IMR-90 (cell line): ENCODE measurements around the gene TWIST2. TPM values are rescaled to one million over a fixed set of nuclear protein-coding genes. Genes with fewer than 3 reads are reported as not detected.

Experiments used
- ATAC-seq: fragments of 200-7000 bp; cut with Tn5 transposase; 2 replicates; pipeline ENCODE4 v1.9.1; 2020; ENCODE audit warnings: low read depth, mild to moderate bottlenecking, moderate library complexity
- BruUV-seq: library from RNA; stranded (reverse); fragments of 400-500 nt; replicated peaks from 2 replicates; lab custom pipeline; 2021; lab: Mats Ljungman, UMichigan
- CTCF ChIA-PET: fragments of 300-600 bp; formaldehyde crosslinking; extraction: SDS; loops from one replicate; lab custom pipeline; 2021; ENCODE audit warnings: antibody characterized with exemption; lab: Yijun Ruan, JAX
- POLR2A ChIA-PET: fragments of 300-600 bp; sonication (Branson Sonifier 250); formaldehyde crosslinking; loops from one replicate; lab custom pipeline; 2022; ENCODE audit warnings: antibody characterized with exemption; ENCODE audit not compliant: unreplicated experiment; lab: Charles Lee
- DNase-seq: peaks from one replicate; pipeline ENCODE4 v3.0.0; 2013
- H2AFZ ChIP-seq: replicated peaks from 2 replicates; pipeline ENCODE3; 2013; ENCODE audit warnings: low read length, mild to moderate bottlenecking; ENCODE audit not compliant: poor library complexity
- H2AK5ac ChIP-seq: 2 replicates; pipeline ENCODE4 v1.6.1; 2013; ENCODE audit warnings: low read depth, low read length, inconsistent platforms
- H2AK9ac ChIP-seq: replicated peaks from 2 replicates; pipeline ENCODE3; 2013; ENCODE audit warnings: mild to moderate bottlenecking, low read depth, low read length, moderate library complexity; ENCODE audit not compliant: poor library complexity
- H2BK120ac ChIP-seq: 2 replicates; pipeline ENCODE4 v1.6.1; 2013; ENCODE audit warnings: low read depth, low read length, inconsistent platforms
- H2BK15ac ChIP-seq: 3 replicates; pipeline ENCODE4 v1.6.1; 2013; ENCODE audit warnings: low read depth, low read length, inconsistent platforms
- H2BK20ac ChIP-seq: 2 replicates; pipeline ENCODE4 v1.6.1; 2013; ENCODE audit warnings: low read depth, mild to moderate bottlenecking, inconsistent platforms, low read length, moderate library complexity
- H2BK5ac ChIP-seq: 2 replicates; pipeline ENCODE4 v1.6.1; 2013; ENCODE audit warnings: mild to moderate bottlenecking, low read depth, low read length, inconsistent platforms; ENCODE audit not compliant: poor library complexity, severe bottlenecking
- H3K14ac ChIP-seq: replicated peaks from 2 replicates; pipeline ENCODE4 v1.6.1; 2013; ENCODE audit warnings: low read depth, low read length, inconsistent platforms
- H3K18ac ChIP-seq: 2 replicates; pipeline ENCODE4 v1.6.1; 2013; ENCODE audit warnings: low read depth, low read length, control low read depth
- H3K23ac ChIP-seq: 2 replicates; pipeline ENCODE4 v1.6.1; 2013; ENCODE audit warnings: low read depth, low read length, inconsistent platforms
- H3K27ac ChIP-seq: 2 replicates; pipeline ENCODE4 v1.5.1; 2013; ENCODE audit warnings: mild to moderate bottlenecking, control low read depth, low read length; ENCODE audit not compliant: insufficient read depth
- H3K27me3 ChIP-seq: 2 replicates; pipeline ENCODE4 v1.6.1; 2013; ENCODE audit warnings: low read length; ENCODE audit not compliant: control insufficient read depth, insufficient read depth
- H3K36me3 ChIP-seq: 2 replicates; pipeline ENCODE4 v1.6.1; 2013; ENCODE audit warnings: low read length, mixed read lengths; ENCODE audit not compliant: control insufficient read depth, insufficient read depth
- H3K4ac ChIP-seq: 2 replicates; pipeline ENCODE4 v1.6.1; 2013; ENCODE audit warnings: low read depth, low read length, inconsistent platforms
- H3K4me1 ChIP-seq: 2 replicates; pipeline ENCODE4 v1.6.1; 2013; ENCODE audit warnings: low read length, mixed read lengths; ENCODE audit not compliant: control insufficient read depth, insufficient read depth
- H3K4me2 ChIP-seq: 2 replicates; pipeline ENCODE4 v1.6.1; 2013; ENCODE audit warnings: low read depth, mild to moderate bottlenecking, control low read depth, low read length, moderate library complexity
- H3K4me3 ChIP-seq: 2 replicates; pipeline ENCODE4 v1.5.1; 2013; ENCODE audit warnings: low read depth, mild to moderate bottlenecking, control low read depth, low read length, moderate library complexity; ENCODE audit not compliant: insufficient read depth
- H3K56ac ChIP-seq: 2 replicates; pipeline ENCODE4 v1.6.1; 2013; ENCODE audit warnings: low read length, inconsistent platforms; ENCODE audit not compliant: insufficient read depth; ENCODE audit errors: extremely low read depth
- H3K79me1 ChIP-seq, 2 experiments: 2 replicates each; pipeline ENCODE4 v1.6.1; 2013; ENCODE audit warnings: low read length in 2 of 2, inconsistent platforms in 1 of 2, low read depth in 1 of 2
- H3K9ac ChIP-seq: 2 replicates; pipeline ENCODE4 v1.6.1; 2013; ENCODE audit warnings: low read depth, low read length, control low read depth
- H3K9me1 ChIP-seq: 2 replicates; pipeline ENCODE4 v1.6.1; 2013; ENCODE audit warnings: low read length, inconsistent platforms; ENCODE audit not compliant: insufficient read depth
- H3K9me3 ChIP-seq: 2 replicates; pipeline ENCODE4 v1.6.1; 2013; ENCODE audit warnings: low read length; ENCODE audit not compliant: control insufficient read depth, insufficient read depth
- H4K20me1 ChIP-seq: 2 replicates; pipeline ENCODE4 v1.6.1; 2013; ENCODE audit warnings: low read length, inconsistent platforms; ENCODE audit not compliant: insufficient read depth
- H4K5ac ChIP-seq: 2 replicates; pipeline ENCODE4 v1.6.1; 2013; ENCODE audit warnings: mild to moderate bottlenecking, low read depth, low read length, control low read depth
- H4K8ac ChIP-seq, 2 experiments: 2 replicates each; pipeline ENCODE4 v1.6.1; 2013; ENCODE audit warnings: low read depth in 2 of 2, low read length in 2 of 2, control low read depth in 1 of 2, inconsistent platforms in 1 of 2
- H4K91ac ChIP-seq: 2 replicates; pipeline ENCODE4 v1.6.1; 2013; ENCODE audit warnings: low read depth, low read length, inconsistent platforms; ENCODE audit not compliant: insufficient read depth
- BHLHE40 ChIP-seq: fragments of 150-350 bp; IDR thresholded peaks from 2 replicates; pipeline ENCODE4 v1.6.1; 2016; ENCODE audit warnings: mild to moderate bottlenecking, low read depth, low read length
- CEBPB ChIP-seq: IDR thresholded peaks from 2 replicates; pipeline ENCODE4 v1.6.1; 2012; ENCODE audit warnings: low read depth, low read length, improper control_type of control experiment
- CHD1 ChIP-seq: IDR thresholded peaks from 2 replicates; pipeline ENCODE4 v1.6.1; 2012; ENCODE audit warnings: low read depth, low read length, improper control_type of control experiment
- FOS ChIP-seq: fragments of 150-350 bp; IDR thresholded peaks from 2 replicates; pipeline ENCODE4 v1.6.1; 2016; ENCODE audit warnings: low read depth, low read length
- MAFK ChIP-seq: IDR thresholded peaks from 2 replicates; pipeline ENCODE4 v1.6.1; 2012; ENCODE audit warnings: low read depth, low read length, improper control_type of control experiment
- MAZ ChIP-seq: IDR thresholded peaks from 2 replicates; pipeline ENCODE4 v1.6.1; 2012; ENCODE audit warnings: low read depth, mild to moderate bottlenecking, low read length, improper control_type of control experiment, moderate library complexity, borderline replicate concordance
- MXI1 ChIP-seq: IDR thresholded peaks from 2 replicates; pipeline ENCODE4 v1.6.1; 2012; ENCODE audit warnings: low read depth, mild to moderate bottlenecking, low read length, moderate library complexity, borderline replicate concordance
- NFE2L2 ChIP-seq: fragments of 150-350 bp; IDR thresholded peaks from 2 replicates; pipeline ENCODE4 v1.6.1; 2016; ENCODE audit warnings: low read depth, mild to moderate bottlenecking, low read length
- POLR2A ChIP-seq: IDR thresholded peaks from 2 replicates; pipeline ENCODE4 v1.6.1; 2012; ENCODE audit warnings: mild to moderate bottlenecking, low read depth, low read length
- RAD21 ChIP-seq: IDR thresholded peaks from 2 replicates; pipeline ENCODE4 v1.6.1; 2012; ENCODE audit warnings: low read length, improper control_type of control experiment
- RCOR1 ChIP-seq: IDR thresholded peaks from 2 replicates; pipeline ENCODE4 v1.6.1; 2012; ENCODE audit warnings: mild to moderate bottlenecking, low read length, improper control_type of control experiment; ENCODE audit not compliant: insufficient replicate concordance
- RFX5 ChIP-seq: IDR thresholded peaks from 2 replicates; pipeline ENCODE4 v1.8.0; 2012; ENCODE audit warnings: low read depth, mild to moderate bottlenecking, low read length, moderate library complexity
- SMC3 ChIP-seq: fragments of 150-350 bp; IDR thresholded peaks from 2 replicates; pipeline ENCODE4 v1.6.1; 2016; ENCODE audit warnings: low read depth, mild to moderate bottlenecking, antibody characterized with exemption, low read length, moderate library complexity
- WGBS, 2 experiments: methylation state at CpG; one replicate each; pipeline versions ENCODE4 v1.1.5 to v1.1.7; 2013; ENCODE audit warnings: missing lambda C conversion rate in 2 of 2; ENCODE audit not compliant: insufficient read length in 1 of 2; ENCODE audit errors: extremely low coverage in 2 of 2; 5-methylcytosine and 5-hydroxymethylcytosine counted together
- dilution Hi-C: fragments of 300-500 bp; cut with HindIII; formaldehyde crosslinking; loops from one replicate; pipeline ENCODE4 v1.14.3; 2018; ENCODE audit warnings: low sequenced_read_pairs; ENCODE audit not compliant: unreplicated experiment
- in situ Hi-C: fragments of 300-500 bp; cut with MboI; formaldehyde crosslinking; loops from 3 replicates; pipeline ENCODE4 v1.14.3; 2019; ENCODE audit warnings: low sequenced_read_pairs, inconsistent platforms, mixed read lengths
- intact Hi-C: fragments of 100-400 bp; cut with micrococcal nuclease; formaldehyde crosslinking; loops from 2 replicates; pipeline ENCODE4 v1.10.0; 2022
- polyA plus RNA-seq, 3 experiments: library from polyadenylated mRNA; depleted of rRNA; stranded (reverse); fragments of >200 nt; gene quantifications; 2 replicates each; pipeline ENCODE4 v1.2.3, GENCODE V29; 2012; ENCODE audit warnings: low replicate concordance in 1 of 3
- total RNA-seq: library from RNA; depleted of rRNA; stranded (reverse); fragments of >200 nt; gene quantifications from 2 replicates; pipeline ENCODE4 v1.2.3, GENCODE V29; 2012
- TF ChIP-seq, protein P1 (sequence below): conservative IDR thresholded peaks from 2 replicates; pipeline ENCODE4 v1.5.1; 2012; ENCODE audit warnings: mild to moderate bottlenecking, low read depth, low read length, improper control_type of control experiment
- TF ChIP-seq, protein P2 (sequence below): fragments of 150-350 bp; IDR thresholded peaks from 2 replicates; pipeline ENCODE4 v1.6.1; 2017; ENCODE audit warnings: mild to moderate bottlenecking, antibody characterized with exemption, low read length, low read depth
- TF ChIP-seq, protein P3 (sequence below): fragments of 150-350 bp; IDR thresholded peaks from 2 replicates; pipeline ENCODE4 v1.6.1; 2016; ENCODE audit warnings: low read depth, mild to moderate bottlenecking, low read length, moderate library complexity, borderline replicate concordance

Gene TWIST2
- total and polyA plus RNA-seq, 2 of the 4 experiments (the other 2 are of a cell fraction), result 9.3 to 33.6 TPM

DNA sequence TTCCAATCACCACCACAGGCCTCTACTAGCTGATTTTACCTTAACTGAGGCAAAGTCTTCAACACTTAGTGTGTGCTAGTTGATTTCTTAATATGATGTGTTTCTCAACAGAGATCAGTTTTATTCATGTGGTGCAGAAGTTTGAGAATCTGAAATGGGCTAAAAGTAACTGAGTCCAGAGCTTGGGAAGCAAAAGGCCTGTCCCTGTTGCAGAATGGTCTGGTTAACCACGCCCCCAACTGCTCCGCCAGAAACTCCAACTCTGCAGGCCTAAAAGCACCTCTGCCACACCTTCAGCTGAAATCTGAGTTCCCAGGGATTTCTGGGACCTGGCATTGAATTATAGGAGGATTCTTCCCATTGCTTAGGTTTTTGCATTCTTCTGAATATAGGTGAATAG lies 44.9 kb downstream of the TWIST2 start:
- intact Hi-C loops (no loop called here), in situ Hi-C loops (no loop called here), dilution Hi-C loops (no loop called here)
- no peak overlapping the region for H3K27ac ChIP-seq
- H3K36me3 ChIP-seq, result peaks cover 14% of the 10 kb centered on the region; the same call in 1 of the 2 replicates
- H3K27me3 ChIP-seq, result no peaks in the 10 kb centered on the region
- H3K18ac ChIP-seq, result no peak overlapping the region
- H2BK120ac ChIP-seq, result no peak overlapping the region
- TF ChIP-seq SMC3, result no peak
- no peak for TF ChIP-seq BHLHE40
- no peak for TF ChIP-seq RAD21
- TF ChIP-seq, protein P1, sequence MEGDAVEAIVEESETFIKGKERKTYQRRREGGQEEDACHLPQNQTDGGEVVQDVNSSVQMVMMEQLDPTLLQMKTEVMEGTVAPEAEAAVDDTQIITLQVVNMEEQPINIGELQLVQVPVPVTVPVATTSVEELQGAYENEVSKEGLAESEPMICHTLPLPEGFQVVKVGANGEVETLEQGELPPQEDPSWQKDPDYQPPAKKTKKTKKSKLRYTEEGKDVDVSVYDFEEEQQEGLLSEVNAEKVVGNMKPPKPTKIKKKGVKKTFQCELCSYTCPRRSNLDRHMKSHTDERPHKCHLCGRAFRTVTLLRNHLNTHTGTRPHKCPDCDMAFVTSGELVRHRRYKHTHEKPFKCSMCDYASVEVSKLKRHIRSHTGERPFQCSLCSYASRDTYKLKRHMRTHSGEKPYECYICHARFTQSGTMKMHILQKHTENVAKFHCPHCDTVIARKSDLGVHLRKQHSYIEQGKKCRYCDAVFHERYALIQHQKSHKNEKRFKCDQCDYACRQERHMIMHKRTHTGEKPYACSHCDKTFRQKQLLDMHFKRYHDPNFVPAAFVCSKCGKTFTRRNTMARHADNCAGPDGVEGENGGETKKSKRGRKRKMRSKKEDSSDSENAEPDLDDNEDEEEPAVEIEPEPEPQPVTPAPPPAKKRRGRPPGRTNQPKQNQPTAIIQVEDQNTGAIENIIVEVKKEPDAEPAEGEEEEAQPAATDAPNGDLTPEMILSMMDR, result no peak
- TF ChIP-seq POLR2A, result no peak
- TF ChIP-seq RCOR1, result no peak
- no peak for TF ChIP-seq RFX5
- no peak for TF ChIP-seq FOS
- TF ChIP-seq, protein P2, sequence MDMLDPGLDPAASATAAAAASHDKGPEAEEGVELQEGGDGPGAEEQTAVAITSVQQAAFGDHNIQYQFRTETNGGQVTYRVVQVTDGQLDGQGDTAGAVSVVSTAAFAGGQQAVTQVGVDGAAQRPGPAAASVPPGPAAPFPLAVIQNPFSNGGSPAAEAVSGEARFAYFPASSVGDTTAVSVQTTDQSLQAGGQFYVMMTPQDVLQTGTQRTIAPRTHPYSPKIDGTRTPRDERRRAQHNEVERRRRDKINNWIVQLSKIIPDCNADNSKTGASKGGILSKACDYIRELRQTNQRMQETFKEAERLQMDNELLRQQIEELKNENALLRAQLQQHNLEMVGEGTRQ, result no peak
- TF ChIP-seq MAZ, result no peak
- no peak for TF ChIP-seq CEBPB
- no peak for TF ChIP-seq NFE2L2
- no peak for TF ChIP-seq MAFK
- no peak for TF ChIP-seq MXI1
- TF ChIP-seq CHD1, result no peak
- TF ChIP-seq, protein P3, sequence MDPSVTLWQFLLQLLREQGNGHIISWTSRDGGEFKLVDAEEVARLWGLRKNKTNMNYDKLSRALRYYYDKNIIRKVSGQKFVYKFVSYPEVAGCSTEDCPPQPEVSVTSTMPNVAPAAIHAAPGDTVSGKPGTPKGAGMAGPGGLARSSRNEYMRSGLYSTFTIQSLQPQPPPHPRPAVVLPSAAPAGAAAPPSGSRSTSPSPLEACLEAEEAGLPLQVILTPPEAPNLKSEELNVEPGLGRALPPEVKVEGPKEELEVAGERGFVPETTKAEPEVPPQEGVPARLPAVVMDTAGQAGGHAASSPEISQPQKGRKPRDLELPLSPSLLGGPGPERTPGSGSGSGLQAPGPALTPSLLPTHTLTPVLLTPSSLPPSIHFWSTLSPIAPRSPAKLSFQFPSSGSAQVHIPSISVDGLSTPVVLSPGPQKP, result no peak
- no peak overlapping the region for H3K23ac ChIP-seq
- peaks cover 9% of the 10 kb centered on the region; the same call in 1 of the 2 replicates for H3K9me1 ChIP-seq
- no peak overlapping the region for H4K91ac ChIP-seq
- no peak overlapping the region for H2AK9ac ChIP-seq
- H3K4me1 ChIP-seq, result peaks cover 24% of the 10 kb centered on the region
- no peak for DNase-seq
- H3K56ac ChIP-seq, result no peak overlapping the region
- no peak overlapping the region for H2BK15ac ChIP-seq
- H3K4me3 ChIP-seq, result no peak overlapping the region
- ChIA-PET POLR2A (no interaction called here), CTCF (no interaction called here)
- H2AK5ac ChIP-seq, result no peak overlapping the region
- no peak for ATAC-seq
- H4K5ac ChIP-seq, result no peak overlapping the region
- H4K8ac ChIP-seq, result no peak overlapping the region
- H3K79me1 ChIP-seq, result peaks cover 13 to 69% of the 10 kb centered on the region in 2 experiments; a peak in 3 of 4 replicates
- H3K4me2 ChIP-seq, result no peak overlapping the region
- BruUV-seq, result no TSS peak
- H2BK20ac ChIP-seq, result no peak overlapping the region
- no peak overlapping the region for H3K9ac ChIP-seq
- H3K9me3 ChIP-seq, result no peaks in the 10 kb centered on the region
- H2BK5ac ChIP-seq, result no peak overlapping the region
- WGBS, 2 experiments, result no CpG with 5 or more reads among the region's 2 CpGs
- H2AFZ ChIP-seq, result no peak overlapping the region
- H3K4ac ChIP-seq, result no peak overlapping the region
- H4K20me1 ChIP-seq, result peaks cover 19% of the 10 kb centered on the region
- H3K14ac ChIP-seq, result no peak overlapping the region
